ENCODE data around the gene BBC3. TPM values are rescaled to one million over a fixed set of nuclear protein-coding genes. Genes with fewer than 3 reads are reported as not detected.

Gene BBC3
- polyA plus RNA-seq, 1 donor (not counting 4 experiments of a cell fraction or from before 2014, with no cell fraction given) = 1.1 TPM

- H3K79me2 ChIP-seq (ENCODE audit: control insufficient read depth, insufficient read depth, low read length) = peaks cover 2% of the 10 kb centered on the region
- peaks cover 2% of the 10 kb centered on the region for H3K9me1 ChIP-seq (ENCODE audit: control insufficient read depth, extremely low read depth, insufficient read depth, low read length)
- no peak overlapping the region for H3K4me3 ChIP-seq (ENCODE audit: control insufficient read depth in 2 of 3, extremely low read depth in 1 of 3, insufficient read depth in 2 of 3, low read depth in 1 of 3, low read length in 3 of 3)
- H4K20me1 ChIP-seq (ENCODE audit: control insufficient read depth, extremely low read depth, insufficient read depth, low read length) = no peaks in the 10 kb centered on the region
- no peak overlapping the region for H2AFZ ChIP-seq (ENCODE audit: control insufficient read depth, low read length)
- FAIRE-seq = no peak
- H3K27me3 ChIP-seq (ENCODE audit: control insufficient read depth, extremely low read depth, insufficient read depth, low read length) = no peaks in the 10 kb centered on the region
- no peak for DNase-seq (ENCODE audit: low read depth, low spot score)
- H3K27ac ChIP-seq (ENCODE audit: control insufficient read depth, insufficient read depth, low read length) = no peak overlapping the region
- TF ChIP-seq CTCF (optimal IDR thresholded peaks at IDR 0.05 in 1 of 3, IDR thresholded peaks at IDR 0.05 in 1 of 3, conservative IDR thresholded peaks at IDR 0.05 in 1 of 3; ENCODE audit: extremely low read depth in 1 of 3, insufficient read depth in 2 of 3, low read length in 3 of 3) = no peak
- no peak for TF ChIP-seq EZH2 (IDR thresholded peaks at IDR 0.05; ENCODE audit: low read length)
- dilution Hi-C loops (cut with MboI; ENCODE audit: extremely low pct_ligation_motif_present, low sequenced_read_pairs) = no loop called here
- no peaks in the 10 kb centered on the region for H3K9me3 ChIP-seq (ENCODE audit: control insufficient read depth, low read depth, low read length)
- H3K9ac ChIP-seq (ENCODE audit: control insufficient read depth, extremely low read depth, insufficient read depth, low read length) = no peak overlapping the region
- H3K36me3 ChIP-seq (ENCODE audit: control insufficient read depth in 2 of 2, extremely low read depth in 1 of 2, insufficient read depth in 2 of 2, low read length in 2 of 2) = peaks cover 2 to 18% of the 10 kb centered on the region in 2 experiments
- peaks cover 8% of the 10 kb centered on the region for H3K4me1 ChIP-seq (ENCODE audit: control insufficient read depth, extremely low read depth, insufficient read depth, low read length)
- no peak overlapping the region for H3K4me2 ChIP-seq (ENCODE audit: control insufficient read depth, extremely low read depth, insufficient read depth, low read depth, low read length)
Measured at GRCh38 chr19:47186446-47187334, 44.3 kb downstream of the BBC3 start.

- Histone ChIP-seq H3K36me3 (ENCODE audit: control insufficient read depth in 2 of 2, extremely low read depth in 1 of 2, insufficient read depth in 2 of 2, low read length in 2 of 2) (peaks cover 2 to 13% of the 10 kb centered on the region in 2 experiments), H2AFZ (ENCODE audit: control insufficient read depth, low read length) (no peak overlapping the region), H3K79me2 (ENCODE audit: control insufficient read depth, insufficient read depth, low read length) (no peaks in the 10 kb centered on the region), H3K9me3 (ENCODE audit: control insufficient read depth, low read depth, low read length) (no peaks in the 10 kb centered on the region), H3K4me3 (ENCODE audit: control insufficient read depth in 2 of 3, extremely low read depth in 1 of 3, insufficient read depth in 2 of 3, low read depth in 1 of 3, low read length in 3 of 3) (no peak overlapping the region), H3K27me3 (ENCODE audit: control insufficient read depth, extremely low read depth, insufficient read depth, low read length) (no peaks in the 10 kb centered on the region), H3K9ac (ENCODE audit: control insufficient read depth, extremely low read depth, insufficient read depth, low read length) (no peak overlapping the region), H3K27ac (ENCODE audit: control insufficient read depth, insufficient read depth, low read length) (no peak overlapping the region), H3K4me1 (ENCODE audit: control insufficient read depth, extremely low read depth, insufficient read depth, low read length) (no peaks in the 10 kb centered on the region), H4K20me1 (ENCODE audit: control insufficient read depth, extremely low read depth, insufficient read depth, low read length) (no peaks in the 10 kb centered on the region), H3K9me1 (ENCODE audit: control insufficient read depth, extremely low read depth, insufficient read depth, low read length) (no peaks in the 10 kb centered on the region), H3K4me2 (ENCODE audit: control insufficient read depth, extremely low read depth, insufficient read depth, low read depth, low read length) (no peak overlapping the region)
- TF ChIP-seq CTCF (optimal IDR thresholded peaks at IDR 0.05 in 1 of 3, IDR thresholded peaks at IDR 0.05 in 1 of 3, conservative IDR thresholded peaks at IDR 0.05 in 1 of 3; ENCODE audit: extremely low read depth in 1 of 3, insufficient read depth in 2 of 3, low read length in 3 of 3) = no peak
- TF ChIP-seq EZH2 (IDR thresholded peaks at IDR 0.05; ENCODE audit: low read length) = no peak
- dilution Hi-C loops (cut with MboI; ENCODE audit: extremely low pct_ligation_motif_present, low sequenced_read_pairs) = no loop called here
- FAIRE-seq (no peak), DNase-seq (ENCODE audit: low read depth, low spot score) (no peak)
Measured at GRCh38 chr19:47183601-47184000, 47.4 kb downstream of the BBC3 start.
